Cardiac muscle cell (in vitro differentiated cells and primary cell): ENCODE results near the gene USP24. TPM values are rescaled to one million over a fixed set of nuclear protein-coding genes. Genes with fewer than 3 reads are reported as not detected.
A peak's percentile ranks its signal among the peaks of the same experiment; 100 is the strongest.

ENCODE experiments used
- DNase-seq, 2 donors: peaks; one replicate each; pipeline versions ENCODE4 v3.0.0 to v3.0.0-alpha.2; 2010 to 2017; ENCODE audit warnings: low read depth in 1 of 2, low spot score in 1 of 2
- H3K27ac ChIP-seq: fragments of 200-600 bp; sonication (generic); 2 replicates; pipeline ENCODE4 v1.5.1; 2016
- H3K27me3 ChIP-seq: fragments of 200-600 bp; sonication (generic); 2 replicates; pipeline ENCODE4 v1.6.0; 2016; ENCODE audit warnings: control low read depth
- H3K36me3 ChIP-seq: fragments of 200-600 bp; sonication (generic); 2 replicates; pipeline ENCODE4 v1.5.1; 2016; ENCODE audit warnings: control low read depth
- H3K4me1 ChIP-seq: fragments of 200-600 bp; sonication (generic); 2 replicates; pipeline ENCODE4 v1.8.1; 2017; ENCODE audit warnings: low read depth, mild to moderate bottlenecking, mixed run types
- H3K4me3 ChIP-seq: fragments of 200-600 bp; sonication (generic); 2 replicates; pipeline ENCODE4 v1.5.1; 2016; ENCODE audit warnings: mild to moderate bottlenecking
- H3K9me3 ChIP-seq: fragments of 200-600 bp; sonication (generic); 2 replicates; pipeline ENCODE4 v1.5.1; 2017; ENCODE audit warnings: low read depth, mild to moderate bottlenecking, control low read depth
- polyA plus RNA-seq: library from polyadenylated mRNA; unstranded; fragments of >200 nt; fragmentation: Nextera tagmentation; extraction: Ambion mirVana; gene quantifications from 2 replicates; pipeline ENCODE4 v1.2.1, GENCODE V29; 2016
- total RNA-seq: library from RNA; depleted of rRNA; stranded (reverse); fragments of >200 nt; gene quantifications from 2 replicates; pipeline ENCODE4 v1.2.3, GENCODE V29; 2016
- TF ChIP-seq, protein P1 (sequence below): IDR thresholded peaks from 2 replicates; pipeline ENCODE4 v1.5.1; 2012; ENCODE audit warnings: low read depth, mild to moderate bottlenecking, low read length

Gene USP24
- total and polyA plus RNA-seq, 2 experiments from 2014 or later, result 8.0 to 34.9 TPM

DNA sequence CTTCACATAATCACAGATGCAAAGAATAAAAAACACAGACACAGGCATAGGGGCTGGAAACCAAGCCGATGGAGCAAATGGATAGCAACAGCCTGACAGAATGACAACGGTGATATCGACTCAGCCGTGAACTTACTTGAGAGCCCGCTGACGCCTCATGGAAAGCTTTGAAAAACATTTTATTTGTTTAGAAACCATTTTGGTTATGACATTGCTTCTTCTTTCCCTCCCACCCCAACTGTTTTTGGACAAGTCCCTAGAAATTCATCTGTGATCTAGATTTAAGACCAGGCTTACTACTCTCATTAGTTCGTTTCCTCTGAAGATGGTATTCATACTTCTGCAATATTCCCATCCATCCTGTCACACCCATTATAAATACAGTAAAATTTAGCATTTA lies 130.9 kb downstream of the USP24 start:
- Histone ChIP-seq H3K9me3 (no peaks in the 10 kb centered on the region), H3K27me3 (no peaks in the 10 kb centered on the region), H3K27ac (no peak overlapping the region), H3K4me3 (no peak overlapping the region), H3K4me1 (no peaks in the 10 kb centered on the region), H3K36me3 (peaks cover 59% of the 10 kb centered on the region)
- TF ChIP-seq, protein P1, sequence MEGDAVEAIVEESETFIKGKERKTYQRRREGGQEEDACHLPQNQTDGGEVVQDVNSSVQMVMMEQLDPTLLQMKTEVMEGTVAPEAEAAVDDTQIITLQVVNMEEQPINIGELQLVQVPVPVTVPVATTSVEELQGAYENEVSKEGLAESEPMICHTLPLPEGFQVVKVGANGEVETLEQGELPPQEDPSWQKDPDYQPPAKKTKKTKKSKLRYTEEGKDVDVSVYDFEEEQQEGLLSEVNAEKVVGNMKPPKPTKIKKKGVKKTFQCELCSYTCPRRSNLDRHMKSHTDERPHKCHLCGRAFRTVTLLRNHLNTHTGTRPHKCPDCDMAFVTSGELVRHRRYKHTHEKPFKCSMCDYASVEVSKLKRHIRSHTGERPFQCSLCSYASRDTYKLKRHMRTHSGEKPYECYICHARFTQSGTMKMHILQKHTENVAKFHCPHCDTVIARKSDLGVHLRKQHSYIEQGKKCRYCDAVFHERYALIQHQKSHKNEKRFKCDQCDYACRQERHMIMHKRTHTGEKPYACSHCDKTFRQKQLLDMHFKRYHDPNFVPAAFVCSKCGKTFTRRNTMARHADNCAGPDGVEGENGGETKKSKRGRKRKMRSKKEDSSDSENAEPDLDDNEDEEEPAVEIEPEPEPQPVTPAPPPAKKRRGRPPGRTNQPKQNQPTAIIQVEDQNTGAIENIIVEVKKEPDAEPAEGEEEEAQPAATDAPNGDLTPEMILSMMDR, result no peak
- no peak for DNase-seq

DNA sequence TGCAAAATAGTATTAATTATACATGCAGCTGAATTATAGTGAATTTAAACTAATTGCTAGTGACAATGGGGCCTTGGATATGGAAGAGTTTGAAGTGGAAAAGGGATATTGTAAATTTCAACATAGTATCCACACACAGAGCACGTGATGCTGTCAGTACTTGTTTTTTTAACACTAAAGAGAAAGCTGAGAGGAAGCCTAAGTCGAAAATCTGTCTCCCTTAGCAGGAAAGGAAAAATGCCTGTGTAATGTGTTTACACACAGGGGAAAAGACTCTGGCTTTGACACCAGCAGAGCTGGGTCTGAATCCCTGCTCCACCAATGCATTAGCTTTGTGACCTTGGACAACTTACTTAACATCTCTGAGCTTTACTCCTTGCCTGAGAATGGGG lies 133.3 kb downstream of the USP24 start:
- no peaks in the 10 kb centered on the region for H3K27me3 ChIP-seq
- H3K4me1 ChIP-seq, result no peaks in the 10 kb centered on the region
- no peak overlapping the region for H3K27ac ChIP-seq
- H3K4me3 ChIP-seq, result no peak overlapping the region
- H3K9me3 ChIP-seq, result no peaks in the 10 kb centered on the region
- TF ChIP-seq, protein P1, result no peak
- DNase-seq, result peak in 1 of 2 donors; percentile 48
- H3K36me3 ChIP-seq, result peaks cover 64% of the 10 kb centered on the region

DNA sequence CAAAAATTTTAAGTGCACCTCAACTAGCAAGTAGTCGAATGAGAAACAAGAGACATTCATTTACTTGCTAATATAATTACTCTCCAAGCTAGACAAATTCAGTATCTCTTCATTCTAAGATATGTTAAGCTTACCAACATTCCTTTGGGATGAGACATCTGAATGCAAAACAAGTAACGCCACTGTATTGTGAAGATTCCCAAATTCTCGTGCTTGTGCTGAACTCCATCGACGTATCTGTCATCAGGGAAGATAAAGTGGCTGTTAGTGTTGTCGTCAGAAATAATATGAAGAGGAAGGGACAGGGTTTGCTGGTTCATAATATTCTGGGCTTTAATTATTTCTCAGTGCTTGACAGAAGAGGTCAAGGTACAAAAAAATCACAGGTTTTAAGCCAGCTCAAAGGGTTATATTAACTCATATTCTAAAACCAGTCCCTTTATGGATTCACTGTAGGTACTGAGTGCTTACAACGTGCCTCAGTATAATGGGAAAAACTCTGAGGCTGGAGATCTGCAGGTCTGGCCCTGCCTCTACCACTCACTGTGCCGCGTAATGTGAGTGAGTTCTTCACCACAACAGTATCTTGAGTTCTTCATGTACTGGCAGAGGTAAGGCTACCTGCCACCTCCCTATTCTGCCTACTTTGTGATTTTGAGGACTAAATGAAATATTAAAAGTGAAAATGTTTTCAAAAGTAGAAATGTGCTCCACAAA lies 133.8 kb downstream of the USP24 start:
- Histone ChIP-seq H3K9me3 (no peaks in the 10 kb centered on the region), H3K4me1 (no peaks in the 10 kb centered on the region), H3K27me3 (no peaks in the 10 kb centered on the region), H3K27ac (no peak overlapping the region), H3K36me3 (peaks cover 67% of the 10 kb centered on the region), H3K4me3 (no peak overlapping the region)
- TF ChIP-seq, protein P1, result no peak
- peak in 1 of 2 donors; percentile 83 for DNase-seq

DNA sequence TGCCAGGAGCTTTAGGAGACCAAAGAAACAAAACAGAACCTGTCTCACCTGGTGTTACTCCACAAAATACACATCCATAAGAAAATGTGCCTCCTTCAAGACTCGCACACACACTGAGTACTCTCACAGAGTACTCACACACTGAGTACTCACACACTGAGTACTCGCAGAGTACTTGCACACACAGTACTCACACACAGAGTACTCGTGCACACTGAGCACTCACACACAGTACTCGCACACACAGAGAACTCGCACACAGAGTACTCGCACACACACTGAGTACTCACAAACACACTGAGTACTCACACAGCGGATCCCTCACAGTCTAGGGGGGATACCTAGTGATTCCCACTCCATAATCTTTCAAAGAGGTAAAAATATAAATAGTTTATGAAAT lies 135.5 kb downstream of the USP24 start:
- Histone ChIP-seq H3K36me3 (peaks cover 59% of the 10 kb centered on the region), H3K27ac (no peak overlapping the region)

DNA sequence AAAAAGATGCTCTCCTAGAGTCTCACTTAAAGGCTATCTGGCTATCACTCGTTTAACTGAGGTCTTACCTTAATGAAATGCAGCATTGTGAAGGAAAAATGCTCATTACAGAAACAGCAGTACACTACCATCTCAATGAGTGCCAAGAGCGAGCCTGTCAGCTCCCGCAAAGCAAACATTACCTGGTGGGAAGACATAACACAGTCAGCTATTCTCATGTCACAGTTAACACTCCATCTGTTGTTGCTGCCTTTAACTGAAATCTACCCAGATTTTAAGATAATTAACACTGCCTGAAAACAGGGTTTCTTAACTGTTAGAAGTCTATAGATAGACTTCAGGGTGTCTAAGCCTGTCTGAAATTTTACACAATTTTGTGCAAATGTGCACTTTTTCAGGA lies 136.7 kb downstream of the USP24 start:
- H3K9me3 ChIP-seq, result no peaks in the 10 kb centered on the region
- TF ChIP-seq, protein P1, result no peak
- no peaks in the 10 kb centered on the region for H3K4me1 ChIP-seq
- H3K4me3 ChIP-seq, result no peak overlapping the region
- peaks cover 61% of the 10 kb centered on the region for H3K36me3 ChIP-seq
- DNase-seq, result no peak
- H3K27me3 ChIP-seq, result no peaks in the 10 kb centered on the region
- no peak overlapping the region for H3K27ac ChIP-seq

More for the DNA sequence above, 135.5 kb downstream of the USP24 start:
- Histone ChIP-seq H3K4me3 (no peak overlapping the region), H3K9me3 (no peaks in the 10 kb centered on the region), H3K4me1 (no peaks in the 10 kb centered on the region), H3K27me3 (no peaks in the 10 kb centered on the region)
- TF ChIP-seq, protein P1, result no peak
- DNase-seq, result no peak
